SK-N-SH treated with all-trans-retinoic acid at 6 μM for 48 hours (cell line): ENCODE measurements around the gene AGRP.

Experiments
- PATZ1 ChIP-seq: fragments of 250-450 bp; sonication (Bioruptor Pico); IDR thresholded peaks from 2 replicates; pipeline ENCODE4 v1.8.0; 2020; ENCODE audit warnings: mild to moderate bottlenecking, moderate library complexity, borderline replicate concordance
- RARB ChIP-seq: fragments of 250-450 bp; sonication (Bioruptor Pico); IDR thresholded peaks from 2 replicates; pipeline ENCODE4 v1.8.0; 2021; ENCODE audit warnings: mild to moderate bottlenecking, moderate library complexity
- SNAI2 ChIP-seq: fragments of 250-450 bp; sonication (Bioruptor Pico); IDR thresholded peaks from 2 replicates; pipeline ENCODE4 v1.5.0; 2020; ENCODE audit warnings: mild to moderate bottlenecking, moderate library complexity
- TF ChIP-seq, protein P1 (sequence below): fragments of 250-450 bp; sonication (Bioruptor Pico); IDR thresholded peaks from 2 replicates; pipeline ENCODE4 v1.5.1; 2020; ENCODE audit warnings: low read depth, mild to moderate bottlenecking, moderate library complexity

GRCh38 chr16:67489401-67490083 lies 6.2 kb upstream of the AGRP start:
- TF ChIP-seq SNAI2 (CRISPR knock-in tag) (no peak), RARB (CRISPR knock-in tag) (no peak), PATZ1 (CRISPR knock-in tag) (no peak)
- TF ChIP-seq, protein P1, sequence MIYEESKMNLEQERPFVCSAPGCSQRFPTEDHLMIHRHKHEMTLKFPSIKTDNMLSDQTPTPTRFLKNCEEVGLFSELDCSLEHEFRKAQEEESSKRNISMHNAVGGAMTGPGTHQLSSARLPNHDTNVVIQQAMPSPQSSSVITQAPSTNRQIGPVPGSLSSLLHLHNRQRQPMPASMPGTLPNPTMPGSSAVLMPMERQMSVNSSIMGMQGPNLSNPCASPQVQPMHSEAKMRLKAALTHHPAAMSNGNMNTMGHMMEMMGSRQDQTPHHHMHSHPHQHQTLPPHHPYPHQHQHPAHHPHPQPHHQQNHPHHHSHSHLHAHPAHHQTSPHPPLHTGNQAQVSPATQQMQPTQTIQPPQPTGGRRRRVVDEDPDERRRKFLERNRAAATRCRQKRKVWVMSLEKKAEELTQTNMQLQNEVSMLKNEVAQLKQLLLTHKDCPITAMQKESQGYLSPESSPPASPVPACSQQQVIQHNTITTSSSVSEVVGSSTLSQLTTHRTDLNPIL (CRISPR knock-in tag) = no peak
